H1 (cell line): Measurements from ENCODE around the gene ATXN2L. TPM values are rescaled to one million over a fixed set of nuclear protein-coding genes. Genes with fewer than 3 reads are reported as not detected.

ENCODE experiments used
- CEBPB ChIP-seq: IDR thresholded peaks from 2 replicates; pipeline ENCODE4 v1.6.1; 2012; ENCODE audit warnings: low read depth, low read length
- GTF2F1 ChIP-seq: IDR thresholded peaks from 2 replicates; pipeline ENCODE4 v1.6.1; 2012; ENCODE audit warnings: low read depth, low read length, improper control_type of control experiment, borderline replicate concordance
- SP2 ChIP-seq: IDR thresholded peaks from 2 replicates; pipeline ENCODE4 v1.6.1; 2012; ENCODE audit warnings: mild to moderate bottlenecking, low read length, inconsistent platforms
- polyA plus RNA-seq, 7 experiments: library from polyadenylated mRNA; depleted of rRNA in 3 of 7; stranded (reverse) in 5 of 7; unstranded in 2 of 7; fragments of >200 nt in 5 of 7; fragments of 200-250 nt in 2 of 7; gene quantifications; 1 replicate in 5 of 7; 2 replicates in 1 of 7; 4 replicates in 1 of 7; pipeline versions ENCODE4 v1.2.1 to v1.2.3, GENCODE V29; 2011 to 2013; ENCODE audit warnings: missing spikeins in 2 of 7, mixed read lengths in 2 of 7
- total RNA-seq: library from RNA; stranded (reverse); fragmentation: NEBNext Ultra II Directional; extraction: Animal tissue kit (Norgen Biotek cat#: 25700); gene quantifications from 2 replicates; pipeline ENCODE4 v1.2.1, GENCODE V29; 2021

Gene ATXN2L
- total and polyA plus RNA-seq, 2 of the 8 experiments (the other 6 are each of a cell fraction or from before 2014, with no cell fraction given), result 79.1 to 227 TPM

- TF ChIP-seq GTF2F1 (no peak), SP2 (no peak), CEBPB (no peak)
- TF ChIP-seq, all 59 proteins: peak for 0
These were observed 22.5 kb downstream of the ATXN2L start (continued) for GRCh38 chr16:28845293-28845692.
